Stimulated activated naive CD4-positive, alpha-beta T cell (primary cell): Measurements from ENCODE around the gene CLRN1.
"Not testable (repeated sequence)": the region's sequence is repeated elsewhere in the genome, so short reads cannot be mapped to it uniquely, and the experiment has no call there.

ENCODE experiments used
- DNase-seq, 6 experiments: peaks; one replicate each; lab custom pipeline; 2025; lab: John Stamatoyannopoulos, UW

The CLRN1 gene

GRCh38 chr3:150972366-150973071 lies at the start of gene CLRN1:
CLRN1 (minus strand) TSS chr3:150972727; CDS start chr3:150972708, 19 bp downstream.
- DNase-seq = no peak

- DNase-seq = no peak
Observed at GRCh38 chr3:151016478-151016795, 43.9 kb upstream of the CLRN1 start.

GRCh38 chr3:151015767-151016477 lies 43.4 kb upstream of the CLRN1 start:
- DNase-seq = no peak

- DNase-seq = no peak
Observed at GRCh38 chr3:151015181-151015580, 42.7 kb upstream of the CLRN1 start.

- DNase-seq = no peak
Observed at GRCh38 chr3:151014501-151015018, 42.0 kb upstream of the CLRN1 start.

- no peak for DNase-seq
Observed at GRCh38 chr3:151012753-151013152, 40.2 kb upstream of the CLRN1 start.

GRCh38 chr3:151011427-151011826 lies 38.9 kb upstream of the CLRN1 start:
- no peak for DNase-seq

- no peak for DNase-seq
Observed at GRCh38 chr3:151009981-151010380, 37.5 kb upstream of the CLRN1 start.

GRCh38 chr3:151009430-151009829 lies 36.9 kb upstream of the CLRN1 start:
- DNase-seq = no peak

- no peak for DNase-seq
Observed at GRCh38 chr3:151008699-151009098, 36.2 kb upstream of the CLRN1 start.

- DNase-seq = no peak
Observed at GRCh38 chr3:151003768-151004134, 31.2 kb upstream of the CLRN1 start.

GRCh38 chr3:151003029-151003767 lies 30.7 kb upstream of the CLRN1 start:
- no peak for DNase-seq

GRCh38 chr3:151002003-151002981 lies 29.8 kb upstream of the CLRN1 start:
- DNase-seq = no peak

- DNase-seq = no peak
Observed at GRCh38 chr3:150998996-150999395, 26.5 kb upstream of the CLRN1 start.

GRCh38 chr3:150996731-150997130 lies 24.2 kb upstream of the CLRN1 start:
- DNase-seq = no peak

- no peak for DNase-seq
Observed at GRCh38 chr3:150995510-150995909, 23.0 kb upstream of the CLRN1 start.

GRCh38 chr3:150989208-150989607 lies 16.7 kb upstream of the CLRN1 start:
- no peak for DNase-seq

- DNase-seq = not testable (repeated sequence)
Observed at GRCh38 chr3:150988395-150988794, 15.9 kb upstream of the CLRN1 start.

- no peak for DNase-seq
Observed at GRCh38 chr3:150985711-150986110, 13.2 kb upstream of the CLRN1 start.

- DNase-seq = no peak
Observed at GRCh38 chr3:150984066-150984465, 11.5 kb upstream of the CLRN1 start.

GRCh38 chr3:150978566-150979148 lies 6.1 kb upstream of the CLRN1 start:
- DNase-seq = no peak
